Fibroblast of skin of scalp (primary cell): ENCODE measurements around the gene NOL9.

ENCODE experiments used
- DNase-seq: peaks from one replicate; pipeline ENCODE4 v3.0.0-alpha.2; 2013

Gene NOL9

GRCh38 chr1:6588893-6589520, 34.7 kb upstream of the NOL9 start:
- no peak for DNase-seq

GRCh38 chr1:6588128-6588892, 34.0 kb upstream of the NOL9 start:
- DNase-seq, result no peak

GRCh38 chr1:6587261-6588005, 33.1 kb upstream of the NOL9 start:
- DNase-seq, result no peak

GRCh38 chr1:6586404-6586816, 32.1 kb upstream of the NOL9 start:
- DNase-seq, result no peak

- DNase-seq, result no peak
Measured at GRCh38 chr1:6585841-6586240, 31.5 kb upstream of the NOL9 start.

- DNase-seq, result no peak
Measured at GRCh38 chr1:6585081-6585722, 30.9 kb upstream of the NOL9 start.

GRCh38 chr1:6584126-6585080, 30.1 kb upstream of the NOL9 start:
- no peak for DNase-seq

- DNase-seq, result no peak
Measured at GRCh38 chr1:6582370-6582769, 28.1 kb upstream of the NOL9 start.

GRCh38 chr1:6581561-6582305, 27.4 kb upstream of the NOL9 start:
- no peak for DNase-seq

- no peak for DNase-seq
Measured at GRCh38 chr1:6580593-6581409, 26.5 kb upstream of the NOL9 start.

GRCh38 chr1:6580119-6580592, 25.8 kb upstream of the NOL9 start:
- no peak for DNase-seq

GRCh38 chr1:6579374-6580118, 25.2 kb upstream of the NOL9 start, which contains the start of gene ZBTB48:
Gene ZBTB48 (plus strand): TSS chr1:6579994. CDS start chr1:6580610, 616 bp downstream.
- DNase-seq, result peak; percentile 97

GRCh38 chr1:6578624-6579373, 24.5 kb upstream of the NOL9 start:
- no peak for DNase-seq

GRCh38 chr1:6577831-6578525, 23.7 kb upstream of the NOL9 start:
- peak; percentile 21 for DNase-seq

- DNase-seq, result no peak
Measured at GRCh38 chr1:6574818-6575217, 20.5 kb upstream of the NOL9 start.

- no peak for DNase-seq
Measured at GRCh38 chr1:6574025-6574620, 19.8 kb upstream of the NOL9 start.

- DNase-seq, result no peak
Measured at GRCh38 chr1:6572653-6573383, 18.5 kb upstream of the NOL9 start.
